RWPE2 (cell line): ENCODE data around the gene MXRA7.

Experiments
- ATAC-seq: fragments of 200-7000 bp; cut with Tn5 transposase; 3 replicates; pipeline ENCODE4 v1.9.1; 2021; ENCODE audit warnings: low read depth
- DNase-seq: peaks from one replicate; pipeline ENCODE4 v3.0.0-alpha.2; 2020; ENCODE audit warnings: low spot score
- H3K27ac ChIP-seq: fragments of 450-650 bp; 2 replicates; pipeline ENCODE4 v1.5.1; 2017; ENCODE audit warnings: mild to moderate bottlenecking; ENCODE audit not compliant: poor library complexity, severe bottlenecking
- H3K27me3 ChIP-seq: fragments of 250-450 bp; sonication (Bioruptor Pico); 2 replicates; pipeline ENCODE4 v1.5.1; 2021; ENCODE audit warnings: mild to moderate bottlenecking, moderate library complexity; ENCODE audit not compliant: insufficient read depth, poor library complexity, severe bottlenecking
- H3K36me3 ChIP-seq: fragments of 250-450 bp; sonication (Bioruptor Pico); 2 replicates; pipeline ENCODE4 v1.5.1; 2020; ENCODE audit warnings: low read depth, mild to moderate bottlenecking, moderate library complexity
- H3K4me1 ChIP-seq: fragments of 250-450 bp; sonication (Bioruptor Pico); 2 replicates; pipeline ENCODE4 v1.5.1; 2021; ENCODE audit warnings: mild to moderate bottlenecking, moderate library complexity; ENCODE audit not compliant: insufficient read depth, poor library complexity, severe bottlenecking
- H3K4me3 ChIP-seq: fragments of 250-450 bp; sonication (Bioruptor Pico); 2 replicates; pipeline ENCODE4 v1.5.1; 2021; ENCODE audit warnings: mild to moderate bottlenecking, moderate library complexity; ENCODE audit not compliant: severe bottlenecking
- H3K9me3 ChIP-seq: fragments of 250-450 bp; sonication (Bioruptor Pico); 2 replicates; pipeline ENCODE4 v1.5.1; 2021; ENCODE audit warnings: mild to moderate bottlenecking, moderate library complexity; ENCODE audit not compliant: severe bottlenecking
- CTCF ChIP-seq: fragments of 450-650 bp; IDR thresholded peaks from one replicate; pipeline ENCODE4 v1.5.1; 2017; ENCODE audit warnings: mild to moderate bottlenecking, moderate library complexity; ENCODE audit not compliant: poor library complexity, severe bottlenecking

MXRA7 gene

GRCh38 chr17:76721463-76721862, 10.7 kb upstream of the MXRA7 start:
- TF ChIP-seq CTCF = no peak
- H3K4me1 ChIP-seq = peaks cover 16% of the 10 kb centered on the region
- peaks cover 88% of the 10 kb centered on the region for H3K36me3 ChIP-seq
- H3K4me3 ChIP-seq = no peak overlapping the region
- H3K27me3 ChIP-seq = no peaks in the 10 kb centered on the region
- H3K9me3 ChIP-seq = no peaks in the 10 kb centered on the region
- ATAC-seq (no peak), DNase-seq (no peak)
- no peak overlapping the region for H3K27ac ChIP-seq

GRCh38 chr17:76720941-76721340, 10.2 kb upstream of the MXRA7 start:
- no peak for DNase-seq
- no peak for ATAC-seq
- no peak for TF ChIP-seq CTCF
- no peak overlapping the region for H3K4me3 ChIP-seq
- H3K36me3 ChIP-seq = peaks cover 93% of the 10 kb centered on the region
- H3K9me3 ChIP-seq = no peaks in the 10 kb centered on the region
- H3K27me3 ChIP-seq = no peaks in the 10 kb centered on the region
- no peak overlapping the region for H3K27ac ChIP-seq
- peaks cover 18% of the 10 kb centered on the region for H3K4me1 ChIP-seq

GRCh38 chr17:76720211-76720610, 9.4 kb upstream of the MXRA7 start:
- Histone ChIP-seq H3K36me3 (peaks cover 96% of the 10 kb centered on the region), H3K27ac (no peak overlapping the region), H3K27me3 (no peaks in the 10 kb centered on the region), H3K9me3 (no peaks in the 10 kb centered on the region), H3K4me1 (peaks cover 18% of the 10 kb centered on the region), H3K4me3 (no peak overlapping the region)
- DNase-seq (no peak), ATAC-seq (no peak)
- no peak for TF ChIP-seq CTCF

- ATAC-seq = no peak
- peaks cover 96% of the 10 kb centered on the region for H3K36me3 ChIP-seq
These were observed 7.8 kb upstream of the MXRA7 start for GRCh38 chr17:76718516-76718915.

More at GRCh38 chr17:76718516-76718915, 7.8 kb upstream of the MXRA7 start:
- peaks cover 12% of the 10 kb centered on the region for H3K4me1 ChIP-seq
- no peak overlapping the region for H3K27ac ChIP-seq
- no peak overlapping the region for H3K4me3 ChIP-seq
- no peaks in the 10 kb centered on the region for H3K27me3 ChIP-seq
- H3K9me3 ChIP-seq = no peaks in the 10 kb centered on the region
- no peak for DNase-seq
- no peak for TF ChIP-seq CTCF
